Neuronal stem cell (in vitro differentiated cells): ENCODE measurements around the gene NPY2R.

Source experiments
- DNase-seq: peaks from one replicate; pipeline ENCODE4 v3.0.0-alpha.2; 2013; ENCODE audit warnings: low spot score
- H2AFZ ChIP-seq: one replicate; pipeline ENCODE4 v1.6.1; 2013; ENCODE audit warnings: mild to moderate bottlenecking, low read length, inconsistent platforms
- H2AK5ac ChIP-seq: 2 replicates; pipeline ENCODE4 v1.6.1; 2013; ENCODE audit warnings: low read depth, mild to moderate bottlenecking, inconsistent platforms, low read length, moderate library complexity, mixed read lengths
- H2BK120ac ChIP-seq: 2 replicates; pipeline ENCODE4 v1.6.1; 2013; ENCODE audit warnings: low read depth, mild to moderate bottlenecking, inconsistent platforms, low read length, moderate library complexity, mixed read lengths
- H2BK12ac ChIP-seq: one replicate; pipeline ENCODE4 v1.6.1; 2013; ENCODE audit warnings: low read length, inconsistent platforms
- H2BK15ac ChIP-seq: 2 replicates; pipeline ENCODE4 v1.6.1; 2013; ENCODE audit warnings: mild to moderate bottlenecking, low read length, inconsistent platforms, mixed read lengths
- H2BK5ac ChIP-seq: one replicate; pipeline ENCODE4 v1.6.1; 2013; ENCODE audit warnings: inconsistent platforms, mild to moderate bottlenecking, low read length, moderate library complexity
- H3K14ac ChIP-seq: one replicate; pipeline ENCODE4 v1.6.1; 2013; ENCODE audit warnings: low read length, inconsistent platforms
- H3K18ac ChIP-seq: 2 replicates; pipeline ENCODE4 v1.6.1; 2013; ENCODE audit warnings: low read length, inconsistent platforms
- H3K23ac ChIP-seq: 2 replicates; pipeline ENCODE4 v1.6.1; 2013; ENCODE audit warnings: low read depth, mild to moderate bottlenecking, mixed read lengths, low read length, inconsistent platforms; ENCODE audit not compliant: poor library complexity
- H3K27ac ChIP-seq: replicated peaks from 3 replicates; pipeline ENCODE4 v1.5.1; 2013; ENCODE audit warnings: low read length, inconsistent platforms
- H3K27me3 ChIP-seq, 3 experiments: 2 replicates each; pipeline ENCODE4 v1.6.1; 2013; ENCODE audit warnings: low read length in 3 of 3, mild to moderate bottlenecking in 2 of 3, inconsistent platforms in 1 of 3, low read depth in 1 of 3, mixed read lengths in 1 of 3, moderate library complexity in 1 of 3; ENCODE audit not compliant: control insufficient read depth in 3 of 3, insufficient read depth in 3 of 3
- H3K36me3 ChIP-seq, 2 donors: replicated peaks in 1 of 2; 2 replicates each; pipeline ENCODE4 v1.6.1; 2013; ENCODE audit warnings: low read length in 2 of 2; ENCODE audit not compliant: control insufficient read depth in 2 of 2, insufficient read depth in 2 of 2
- H3K4ac ChIP-seq: 2 replicates; pipeline ENCODE4 v1.6.1; 2013; ENCODE audit warnings: inconsistent platforms, mild to moderate bottlenecking, low read length, moderate library complexity
- H3K4me1 ChIP-seq, 2 donors: 1 replicate in 1 of 2; 2 replicates in 1 of 2; pipeline ENCODE4 v1.6.1; 2013; ENCODE audit warnings: low read length in 2 of 2, low read depth in 1 of 2; ENCODE audit not compliant: control insufficient read depth in 2 of 2, insufficient read depth in 1 of 2
- H3K4me2 ChIP-seq: one replicate; pipeline ENCODE4 v1.6.1; 2013; ENCODE audit warnings: mild to moderate bottlenecking, low read length, inconsistent platforms; ENCODE audit not compliant: insufficient read depth, poor library complexity, severe bottlenecking
- H3K4me3 ChIP-seq, 2 donors: 2 replicates each; pipeline ENCODE4 v1.5.1; 2013; ENCODE audit warnings: low read length in 2 of 2, mild to moderate bottlenecking in 2 of 2, inconsistent platforms in 1 of 2, moderate library complexity in 1 of 2
- H3K79me1 ChIP-seq: one replicate; pipeline ENCODE4 v1.6.1; 2013; ENCODE audit warnings: low read depth, mild to moderate bottlenecking, inconsistent platforms, low read length, moderate library complexity
- H3K9ac ChIP-seq: one replicate; pipeline ENCODE4 v1.6.1; 2013; ENCODE audit warnings: mild to moderate bottlenecking, low read depth, low read length, inconsistent platforms; ENCODE audit not compliant: poor library complexity
- H3K9me3 ChIP-seq, 2 donors: replicated peaks in 1 of 2; 2 replicates each; pipeline versions ENCODE3 to v1.6.1; 2013; ENCODE audit warnings: low read length in 2 of 2, mild to moderate bottlenecking in 2 of 2, inconsistent platforms in 1 of 2, low read depth in 1 of 2, mixed read lengths in 1 of 2, moderate library complexity in 1 of 2; ENCODE audit not compliant: control insufficient read depth in 2 of 2, insufficient read depth in 1 of 2
- H4K8ac ChIP-seq: one replicate; pipeline ENCODE4 v1.6.1; 2013; ENCODE audit warnings: low read depth, mild to moderate bottlenecking, inconsistent platforms, low read length, moderate library complexity
- H4K91ac ChIP-seq: one replicate; pipeline ENCODE4 v1.6.1; 2013; ENCODE audit warnings: low read length, low read depth, mild to moderate bottlenecking, inconsistent platforms; ENCODE audit not compliant: poor library complexity
- WGBS, 2 donors: extraction: QIAGEN DNeasy Blood & Tissue Kit; methylation state at CpG; one replicate each; pipeline ENCODE4 v1.1.7; 2013; ENCODE audit warnings: missing lambda C conversion rate in 2 of 2, mixed read lengths in 1 of 2; ENCODE audit not compliant: insufficient read length in 2 of 2, insufficient replicate concordance in 1 of 2; ENCODE audit errors: extremely low coverage in 2 of 2; 5-methylcytosine and 5-hydroxymethylcytosine counted together

Gene NPY2R

DNA sequence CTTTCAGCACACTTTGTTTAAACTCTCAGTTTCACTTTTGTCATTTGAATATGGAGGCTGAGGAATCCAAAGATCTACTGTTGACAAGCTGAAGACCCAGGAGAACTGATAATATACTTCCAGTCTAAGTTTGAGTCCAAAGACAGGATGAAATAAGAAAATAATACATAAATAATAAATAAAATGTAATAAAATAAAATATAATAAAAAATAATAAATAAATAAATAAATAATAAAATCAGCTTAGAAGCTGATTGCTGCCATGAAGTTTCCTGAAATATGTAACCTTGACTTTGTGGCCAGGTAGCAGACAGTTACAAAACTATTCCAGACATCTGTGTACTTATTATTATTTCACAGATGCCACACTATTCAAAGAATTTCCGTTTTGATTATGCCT lies 55.0 kb downstream of the NPY2R start:
- H3K23ac ChIP-seq: no peak overlapping the region
- WGBS, 2 donors: no CpG with 5 or more reads among the region's 1 CpG
- no peak for DNase-seq
- no peak overlapping the region for H4K91ac ChIP-seq
- no peaks in the 10 kb centered on the region for H3K9me3 ChIP-seq
- H2BK12ac ChIP-seq: no peak overlapping the region
- H3K9ac ChIP-seq: no peak overlapping the region
- no peak overlapping the region for H3K4me3 ChIP-seq
- H2BK5ac ChIP-seq: no peak overlapping the region
- H3K14ac ChIP-seq: no peak overlapping the region
- no peak overlapping the region for H3K4ac ChIP-seq
- H2BK120ac ChIP-seq: no peak overlapping the region
- H2BK15ac ChIP-seq: no peak overlapping the region
- H2AK5ac ChIP-seq: no peak overlapping the region
- H3K4me1 ChIP-seq: no peaks in the 10 kb centered on the region
- H3K18ac ChIP-seq: no peak overlapping the region
- no peak overlapping the region for H3K4me2 ChIP-seq
- H2AFZ ChIP-seq: no peak overlapping the region
- no peaks in the 10 kb centered on the region for H3K36me3 ChIP-seq
- no peaks in the 10 kb centered on the region for H3K27me3 ChIP-seq
- no peak overlapping the region for H3K27ac ChIP-seq
- no peak overlapping the region for H4K8ac ChIP-seq
- no peaks in the 10 kb centered on the region for H3K79me1 ChIP-seq

DNA sequence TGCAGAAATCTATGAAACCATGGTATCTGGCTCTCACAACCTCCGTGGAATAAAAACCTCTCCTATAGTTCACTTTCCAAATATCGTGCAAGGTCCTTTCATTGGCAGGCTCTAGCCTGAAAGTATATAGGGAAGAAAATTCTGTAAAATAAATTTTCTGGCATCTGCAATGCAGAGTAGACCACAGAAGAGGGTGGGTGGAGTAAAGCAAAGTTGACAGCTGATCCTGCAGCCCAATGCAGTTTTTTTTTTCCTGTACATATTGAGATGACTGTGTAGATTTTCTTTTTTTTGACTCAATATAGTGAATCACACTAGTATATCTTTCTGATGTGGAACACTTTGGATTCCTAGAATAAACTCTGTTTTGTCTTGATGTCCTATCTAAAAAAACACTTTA lies 56.7 kb downstream of the NPY2R start:
- Histone ChIP-seq H2BK12ac (no peak overlapping the region), H3K4ac (no peak overlapping the region), H3K79me1 (no peaks in the 10 kb centered on the region), H3K9me3 (no peaks in the 10 kb centered on the region), H2BK5ac (no peak overlapping the region), H3K27me3 (no peaks in the 10 kb centered on the region), H2BK120ac (no peak overlapping the region), H3K4me3 (no peak overlapping the region), H2AFZ (no peak overlapping the region), H3K27ac (no peak overlapping the region), H4K91ac (no peak overlapping the region), H3K4me1 (no peaks in the 10 kb centered on the region), H3K18ac (no peak overlapping the region), H2BK15ac (no peak overlapping the region), H3K36me3 (no peaks in the 10 kb centered on the region), H3K23ac (no peak overlapping the region), H3K14ac (no peak overlapping the region), H2AK5ac (no peak overlapping the region), H3K4me2 (no peak overlapping the region), H3K9ac (no peak overlapping the region), H4K8ac (no peak overlapping the region)
- no peak for DNase-seq
- no CpG with 5 or more reads among the region's 2 CpGs for WGBS, 2 donors
